ENCODE data around the gene PCK2.

DNA sequence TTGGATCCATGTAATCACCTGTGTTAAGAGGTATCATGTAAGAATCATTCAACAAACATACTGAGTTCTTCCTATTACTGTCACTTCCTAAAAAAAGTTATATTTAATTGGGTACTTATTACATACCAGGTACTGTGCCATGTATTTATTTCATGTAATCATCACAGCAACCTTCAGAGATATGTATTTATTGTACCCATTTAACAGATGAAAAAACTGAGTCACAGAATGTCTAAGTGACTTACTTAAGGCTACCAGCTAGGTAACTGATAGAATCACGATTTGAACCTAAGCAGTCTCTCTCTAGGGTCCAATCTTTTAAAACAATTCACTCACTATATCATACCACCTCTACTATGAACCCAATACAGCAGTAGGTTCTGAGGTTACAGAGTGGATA, 50.3 kb downstream of the PCK2 start:
- TF ChIP-seq, protein P1, sequence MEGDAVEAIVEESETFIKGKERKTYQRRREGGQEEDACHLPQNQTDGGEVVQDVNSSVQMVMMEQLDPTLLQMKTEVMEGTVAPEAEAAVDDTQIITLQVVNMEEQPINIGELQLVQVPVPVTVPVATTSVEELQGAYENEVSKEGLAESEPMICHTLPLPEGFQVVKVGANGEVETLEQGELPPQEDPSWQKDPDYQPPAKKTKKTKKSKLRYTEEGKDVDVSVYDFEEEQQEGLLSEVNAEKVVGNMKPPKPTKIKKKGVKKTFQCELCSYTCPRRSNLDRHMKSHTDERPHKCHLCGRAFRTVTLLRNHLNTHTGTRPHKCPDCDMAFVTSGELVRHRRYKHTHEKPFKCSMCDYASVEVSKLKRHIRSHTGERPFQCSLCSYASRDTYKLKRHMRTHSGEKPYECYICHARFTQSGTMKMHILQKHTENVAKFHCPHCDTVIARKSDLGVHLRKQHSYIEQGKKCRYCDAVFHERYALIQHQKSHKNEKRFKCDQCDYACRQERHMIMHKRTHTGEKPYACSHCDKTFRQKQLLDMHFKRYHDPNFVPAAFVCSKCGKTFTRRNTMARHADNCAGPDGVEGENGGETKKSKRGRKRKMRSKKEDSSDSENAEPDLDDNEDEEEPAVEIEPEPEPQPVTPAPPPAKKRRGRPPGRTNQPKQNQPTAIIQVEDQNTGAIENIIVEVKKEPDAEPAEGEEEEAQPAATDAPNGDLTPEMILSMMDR (IDR thresholded peaks at IDR 0.05) = no peak
- TF ChIP-seq POLR2A (IDR thresholded peaks at IDR 0.05) = no peak
